GM18520 (cell line): ENCODE results near the gene ZNF143.
A peak's percentile ranks its signal among the peaks of the same experiment; 100 is the strongest.
"Not testable (repeated sequence)": the region's sequence is repeated elsewhere in the genome, so short reads cannot be mapped to it uniquely, and the experiment has no call there.

Source experiments
- ATAC-seq: cut with Tn5 transposase; IDR thresholded peaks from one replicate; pipeline ENCODE4 v1.9.1; 2021; ENCODE audit not compliant: unreplicated experiment

Gene ZNF143

DNA sequence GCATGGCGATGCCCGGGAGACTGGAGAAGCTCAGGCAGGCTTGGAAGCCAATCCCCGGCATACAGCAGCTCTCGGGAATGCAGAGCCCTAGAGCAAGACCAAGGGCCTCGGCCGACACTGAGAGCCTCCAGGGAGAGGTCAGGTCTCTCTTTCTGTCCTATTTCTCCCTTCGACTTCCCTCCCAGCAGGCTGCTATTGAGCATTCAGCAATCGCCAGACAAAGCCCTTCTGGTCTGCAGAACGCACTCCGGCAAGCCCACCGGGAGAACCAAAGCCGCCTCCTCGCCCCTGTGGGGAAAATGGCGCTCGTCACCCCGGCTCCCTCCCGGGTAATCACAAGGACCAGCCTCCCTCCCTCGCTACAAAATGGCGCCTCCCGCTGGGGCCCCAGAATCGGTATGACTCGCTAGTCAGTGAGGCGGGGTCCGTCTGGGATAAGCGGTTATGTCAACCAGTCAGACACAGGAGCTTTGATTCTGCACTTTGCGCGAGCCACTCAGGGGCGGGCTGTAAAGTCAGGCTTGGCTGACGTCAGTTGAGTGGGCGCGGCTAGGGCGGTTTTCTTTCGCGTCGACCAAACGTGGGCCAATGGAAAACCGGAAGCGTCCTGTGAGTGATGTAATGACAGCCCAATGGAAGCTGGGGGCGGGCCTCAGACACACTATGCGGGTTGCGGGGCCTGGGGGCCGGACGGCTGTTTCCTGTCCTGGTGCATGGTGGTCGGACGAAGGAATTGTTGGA lies at the start of gene ZNF143:
ZNF143 (plus strand) TSS at position 691 of the 741 bp plus-strand sequence. CDS start 10,297 bp downstream, outside the sequence.
- ATAC-seq = peak; percentile 83

DNA sequence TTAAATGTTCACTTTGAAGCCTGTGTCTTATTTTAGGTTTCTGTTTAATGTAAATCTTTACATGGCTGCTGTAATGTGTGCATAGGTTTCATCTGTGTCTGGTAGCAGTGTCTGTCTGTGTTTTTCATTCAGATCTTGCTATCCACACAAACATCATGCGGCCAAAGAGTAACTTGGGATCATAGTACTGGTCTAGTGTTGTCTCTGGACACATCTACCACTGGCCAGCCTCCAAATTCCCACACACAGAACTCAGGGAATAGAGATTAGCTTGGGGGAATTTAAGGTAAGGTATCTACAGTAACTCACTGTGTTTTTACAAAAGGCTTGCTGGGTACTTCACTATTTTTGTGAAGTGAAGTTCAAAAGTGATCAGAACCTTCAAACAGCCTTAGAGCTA lies 32.1 kb upstream of the ZNF143 start:
- no peak for ATAC-seq

DNA sequence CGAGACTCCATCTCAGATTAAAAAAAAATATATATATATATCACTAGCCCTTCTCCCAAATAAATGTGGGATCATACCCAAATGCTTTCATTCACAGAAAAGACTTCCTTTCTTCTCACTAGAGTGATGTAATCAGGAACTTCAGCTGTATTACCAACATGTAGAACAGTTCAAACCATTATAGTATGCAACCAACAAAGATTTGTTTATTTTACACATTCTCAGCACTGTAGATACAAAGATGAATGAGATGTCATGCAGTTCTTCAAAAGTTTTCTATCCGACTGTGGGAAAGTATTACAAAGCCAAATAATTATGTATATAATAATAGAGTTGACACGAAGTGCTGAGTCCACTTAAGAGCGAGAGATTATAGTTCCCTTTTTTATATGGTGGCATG lies 22.2 kb upstream of the ZNF143 start:
- no peak for ATAC-seq

DNA sequence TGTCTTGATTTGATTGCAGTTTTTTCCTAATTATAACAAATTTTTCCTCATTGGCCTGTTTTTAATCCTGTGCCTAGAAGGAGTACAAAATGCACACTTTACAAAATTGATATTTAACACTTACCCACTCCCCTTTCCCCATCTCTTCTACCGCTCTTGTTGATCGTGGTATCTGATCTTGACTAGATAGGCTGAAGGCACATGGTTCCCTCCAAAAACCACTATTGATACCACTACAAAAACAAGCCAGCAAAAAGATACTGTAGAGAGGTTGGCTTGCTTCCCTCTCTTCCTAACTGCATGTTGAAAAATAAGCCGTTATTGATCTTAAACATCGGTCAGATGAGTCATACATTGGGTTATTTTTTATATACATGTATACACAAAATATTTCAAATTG lies 14.6 kb upstream of the ZNF143 start:
- no peak for ATAC-seq

DNA sequence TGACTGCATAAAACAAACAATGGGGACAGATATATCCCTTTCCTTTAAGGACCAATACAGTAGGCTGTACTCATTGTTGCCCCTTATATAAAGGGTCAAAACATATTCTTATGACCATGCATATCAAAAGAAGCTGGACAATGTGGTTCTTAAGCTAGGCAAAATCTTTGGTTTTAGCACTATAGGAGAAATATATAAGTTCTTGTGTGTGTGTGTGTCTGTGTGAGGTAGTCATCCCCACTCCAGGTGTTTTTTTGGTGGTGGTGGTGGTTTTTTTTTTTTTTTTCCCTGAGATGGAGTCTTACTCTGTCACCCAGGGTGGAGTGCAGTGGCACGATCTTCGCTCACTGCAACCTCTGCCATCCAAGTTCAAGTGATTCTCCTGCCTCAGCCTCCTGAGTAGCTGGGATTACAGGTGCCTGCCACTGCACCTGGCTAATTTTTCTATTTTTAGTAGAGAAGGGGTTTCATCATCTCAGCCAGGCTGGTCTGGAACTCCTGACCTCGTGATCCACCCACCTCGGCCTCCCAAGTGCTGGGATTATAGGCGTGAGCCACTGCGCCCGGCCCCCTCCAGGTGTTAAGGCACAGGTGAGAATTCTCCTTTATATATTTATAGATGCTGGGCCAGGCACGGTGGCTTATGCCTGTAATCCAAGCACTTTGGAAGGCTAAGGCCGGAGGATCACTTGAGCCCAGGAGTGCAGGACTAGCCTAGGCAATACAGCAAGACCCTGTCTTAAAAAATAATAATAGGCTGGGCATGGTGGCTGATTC lies 12.0 kb upstream of the ZNF143 start:
- no peak for ATAC-seq

DNA sequence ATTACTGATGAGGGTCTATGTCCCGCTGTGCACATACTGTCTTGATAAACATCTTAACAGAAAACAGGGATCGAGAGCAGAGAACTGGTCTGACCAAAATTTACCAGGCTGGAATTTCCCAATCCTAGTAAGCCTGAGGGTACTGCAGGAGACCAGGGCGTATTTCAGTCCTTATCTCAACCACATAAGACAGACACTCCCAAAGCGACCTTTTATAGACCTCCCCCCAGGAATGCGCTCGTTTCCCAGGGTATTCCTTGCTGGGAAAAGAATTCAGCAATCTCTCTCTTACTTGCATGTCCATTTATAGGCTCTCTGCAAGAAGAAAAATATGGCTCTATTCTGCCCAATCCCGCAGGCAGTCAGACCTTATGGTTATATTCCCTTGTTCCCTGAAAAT lies 8.8 kb upstream of the ZNF143 start:
- not testable (repeated sequence) for ATAC-seq

DNA sequence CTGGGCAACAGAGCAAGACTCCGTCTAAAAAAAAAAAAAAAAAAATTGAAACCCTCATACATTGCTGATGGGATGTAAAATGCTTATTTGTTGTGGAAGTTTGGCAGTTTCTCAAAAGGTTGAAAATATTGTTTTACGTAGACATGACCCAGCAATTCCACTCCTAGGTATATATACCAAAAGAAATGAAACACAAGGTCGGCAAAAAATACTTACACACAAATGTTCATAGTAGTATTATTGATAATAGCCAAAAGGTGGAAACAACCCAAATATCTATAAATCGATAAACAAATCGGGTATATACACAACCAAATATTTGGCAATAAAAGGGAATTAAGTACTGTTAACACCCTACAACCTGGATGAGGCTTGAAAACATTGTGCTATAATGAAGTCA lies 5.1 kb upstream of the ZNF143 start:
- no peak for ATAC-seq

DNA sequence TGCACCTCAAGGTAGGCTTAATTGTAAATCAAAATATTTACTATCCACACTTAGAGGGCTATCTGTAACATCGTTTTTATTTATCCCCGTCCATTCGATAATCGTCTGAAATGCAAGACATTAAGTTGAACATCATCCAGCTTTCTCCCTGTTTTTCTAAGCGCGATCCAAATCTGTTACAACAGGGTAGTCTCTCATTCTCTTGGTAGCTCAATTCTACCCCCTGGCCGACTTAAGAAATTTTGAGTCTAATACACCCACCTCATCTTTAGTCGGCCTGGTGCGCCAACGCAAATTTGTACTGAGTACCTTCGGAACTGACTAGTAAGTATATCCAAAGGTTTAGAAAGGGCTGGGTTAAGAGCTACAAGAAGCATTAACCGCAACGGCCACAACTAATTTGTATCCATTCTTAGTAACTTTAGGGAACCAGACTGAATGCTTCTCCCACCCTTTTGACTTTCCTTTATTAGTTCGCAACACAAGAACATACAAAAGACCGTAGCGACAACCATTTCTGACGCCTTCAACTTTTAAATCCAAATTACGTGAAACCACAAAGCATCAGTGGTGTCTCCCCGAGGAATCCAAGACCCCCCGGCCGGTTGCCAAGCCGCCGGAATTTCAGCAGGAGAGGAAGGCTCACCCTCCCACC lies 1.0 kb upstream of the ZNF143 start:
- no peak for ATAC-seq

DNA sequence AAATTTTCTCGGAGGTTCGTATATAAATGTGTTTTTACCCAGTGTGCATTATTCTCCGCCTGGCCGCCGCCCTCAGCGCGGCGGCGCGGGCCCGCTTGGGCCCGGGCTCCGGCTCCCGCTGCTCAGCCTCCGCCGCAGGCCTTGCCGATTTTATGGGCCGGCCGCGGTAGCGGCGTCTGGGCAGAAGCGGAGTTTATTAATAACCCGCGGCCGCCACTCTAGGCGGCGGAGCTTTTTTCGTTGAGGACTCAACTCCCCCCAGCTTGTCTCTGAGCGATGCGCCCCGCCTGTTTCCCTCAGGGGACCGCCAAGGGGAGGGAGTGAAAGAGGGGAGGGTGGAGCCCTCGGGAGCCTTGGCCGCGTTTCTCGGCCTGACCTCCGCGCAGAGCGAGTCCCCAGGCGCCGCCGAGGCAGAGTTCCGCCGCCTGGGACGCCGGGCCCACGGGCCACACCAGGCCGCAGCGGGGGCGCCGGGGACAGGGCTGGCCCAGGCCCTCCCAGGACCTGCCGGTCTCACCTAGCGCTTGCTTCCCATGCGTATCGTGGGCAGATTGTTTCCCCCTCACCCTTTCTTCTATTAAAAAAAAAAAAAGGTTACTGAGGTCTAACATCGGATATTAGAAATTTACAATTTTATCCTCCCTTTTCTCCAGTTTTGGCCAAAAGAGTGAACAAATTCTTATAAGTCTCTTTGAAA lies 399 bp downstream of the ZNF143 start:
- peak; percentile 38 for ATAC-seq

DNA sequence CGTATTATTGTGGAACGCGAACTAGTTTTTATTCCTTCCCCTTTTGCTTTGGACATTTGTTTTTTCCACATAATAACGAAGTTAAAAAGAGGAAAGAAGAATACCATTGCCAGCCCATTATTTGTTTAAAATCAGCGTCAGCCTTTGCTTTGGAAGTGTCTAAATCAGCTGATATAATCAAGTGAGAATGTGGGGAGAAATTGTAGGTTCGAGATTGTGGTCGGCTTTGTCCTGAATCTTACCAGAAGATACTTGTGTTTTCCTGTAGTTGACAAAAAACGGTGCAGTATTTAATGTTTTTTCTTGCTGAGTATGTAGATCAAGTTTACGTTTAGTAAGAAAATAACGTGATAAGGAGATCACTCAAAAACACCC lies 935 bp downstream of the ZNF143 start:
- no peak for ATAC-seq

DNA sequence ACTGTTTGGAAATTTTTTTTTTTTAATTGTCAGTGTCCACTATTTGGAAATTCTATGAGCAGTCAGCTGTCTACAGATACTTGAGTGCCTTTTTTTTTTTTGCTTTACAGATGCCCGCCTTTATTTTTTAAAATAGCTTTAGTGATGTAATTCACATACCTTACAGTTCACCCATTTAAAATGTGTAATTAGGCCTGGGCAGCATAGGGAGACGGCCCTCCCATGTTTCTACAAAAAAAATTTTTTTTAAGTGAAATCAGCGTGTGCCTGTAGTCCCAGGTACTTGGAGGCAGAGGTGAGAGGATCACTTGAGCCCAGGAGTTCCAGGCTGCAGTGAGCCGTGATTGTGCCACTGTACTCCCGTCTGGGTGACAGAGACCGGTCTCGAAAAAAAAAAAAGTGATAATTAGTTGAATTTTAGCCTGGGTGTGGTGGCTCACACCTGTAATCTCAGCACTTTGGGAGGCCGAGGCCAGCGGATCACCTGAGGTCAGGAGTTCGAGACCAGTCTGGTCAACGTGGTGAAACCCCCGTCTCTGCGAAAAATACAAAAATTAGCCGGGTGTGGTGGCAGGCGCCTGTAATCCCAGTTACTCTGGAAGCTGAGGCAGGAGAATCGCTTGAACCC lies 1.5 kb downstream of the ZNF143 start:
- ATAC-seq = no peak

DNA sequence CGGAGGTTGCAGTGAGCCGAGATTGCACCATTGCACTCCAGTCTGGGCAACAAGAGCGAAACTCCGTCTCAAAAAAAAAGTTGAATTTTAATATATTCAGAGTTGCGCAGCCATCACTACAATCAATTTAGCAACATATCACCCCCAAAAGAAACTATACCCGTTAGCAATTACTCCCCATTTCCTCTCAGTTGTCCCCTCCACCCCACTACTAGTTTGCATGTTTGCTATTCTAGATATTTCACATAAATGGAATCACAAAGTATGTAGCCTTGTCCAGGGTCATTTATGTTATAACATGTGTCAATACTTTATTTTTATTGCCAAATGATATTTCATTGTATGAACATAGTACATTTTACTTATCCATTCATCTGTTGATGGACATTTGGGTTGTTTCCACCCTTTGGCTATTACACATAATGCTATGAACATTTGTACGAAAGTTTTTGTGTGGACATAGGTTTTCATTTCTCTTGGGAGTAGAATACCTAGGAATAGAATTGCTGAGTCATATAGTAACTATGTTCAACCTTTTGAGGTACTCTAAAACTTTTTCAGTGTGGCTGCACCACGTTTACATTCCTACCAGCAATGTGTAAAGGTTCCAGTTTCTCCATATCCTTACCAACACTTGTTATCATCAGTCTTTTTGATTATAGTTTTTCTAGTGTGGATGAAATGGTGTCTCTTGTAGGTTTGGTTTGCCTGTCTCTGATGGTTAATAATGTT lies 2.2 kb downstream of the ZNF143 start:
- no peak for ATAC-seq

DNA sequence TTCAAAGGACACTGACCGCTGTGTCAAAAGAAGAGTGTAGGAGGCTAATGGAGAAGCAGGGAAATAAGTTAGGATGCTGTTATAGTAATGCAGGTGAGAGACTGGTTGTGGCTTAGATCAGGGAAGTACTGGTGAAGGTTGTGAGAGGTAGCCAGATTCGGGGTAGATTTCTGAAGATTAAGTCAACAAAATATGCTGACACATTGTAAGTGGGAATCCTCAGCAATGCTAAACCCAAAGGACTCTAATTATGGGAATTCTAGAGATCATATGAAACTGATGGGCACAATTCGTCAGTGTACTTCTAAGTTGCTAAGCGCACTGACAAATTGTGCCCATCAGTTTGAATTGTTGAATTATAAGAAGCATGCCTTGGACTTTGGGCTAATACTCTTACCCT lies 10.0 kb downstream of the ZNF143 start:
- ATAC-seq = no peak

DNA sequence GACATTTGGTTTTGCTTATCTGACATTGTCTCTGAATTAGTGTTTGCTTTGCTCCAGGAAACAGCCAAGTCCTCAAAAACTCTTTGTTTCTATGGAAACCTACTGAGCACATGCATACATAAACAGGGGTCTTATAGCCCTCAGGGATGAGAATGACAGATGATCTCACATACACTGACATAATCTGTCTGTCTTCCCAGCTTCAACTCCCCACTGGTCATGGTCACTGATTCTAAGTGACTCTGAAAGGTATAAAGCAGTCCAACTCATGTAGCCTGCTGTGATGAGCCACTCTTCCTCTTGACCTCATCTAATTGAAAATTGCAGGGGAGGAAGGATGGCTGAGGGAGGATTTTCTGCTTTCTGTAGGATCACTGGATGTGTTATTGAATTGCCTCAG lies 12.6 kb downstream of the ZNF143 start:
- ATAC-seq = no peak

DNA sequence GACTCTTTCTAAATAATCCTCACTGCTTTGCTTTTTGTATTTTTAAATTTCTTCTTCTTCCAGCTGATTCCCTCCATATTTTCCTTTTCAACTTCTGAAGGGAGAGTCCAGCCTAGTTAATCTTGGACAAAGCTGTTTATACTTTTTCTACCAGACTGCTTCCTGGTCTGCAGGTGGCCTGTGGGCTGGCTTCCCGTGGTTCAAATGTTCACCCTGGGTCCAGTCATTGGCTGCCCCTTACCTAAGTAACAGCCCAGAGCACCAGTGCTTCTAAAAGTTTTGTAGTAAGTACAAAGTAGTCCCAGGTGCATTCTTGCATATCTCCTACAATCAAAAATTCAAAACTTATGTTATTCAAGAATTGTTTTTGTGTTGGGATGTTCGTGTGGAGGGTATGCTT lies 19.1 kb downstream of the ZNF143 start:
- ATAC-seq = no peak

DNA sequence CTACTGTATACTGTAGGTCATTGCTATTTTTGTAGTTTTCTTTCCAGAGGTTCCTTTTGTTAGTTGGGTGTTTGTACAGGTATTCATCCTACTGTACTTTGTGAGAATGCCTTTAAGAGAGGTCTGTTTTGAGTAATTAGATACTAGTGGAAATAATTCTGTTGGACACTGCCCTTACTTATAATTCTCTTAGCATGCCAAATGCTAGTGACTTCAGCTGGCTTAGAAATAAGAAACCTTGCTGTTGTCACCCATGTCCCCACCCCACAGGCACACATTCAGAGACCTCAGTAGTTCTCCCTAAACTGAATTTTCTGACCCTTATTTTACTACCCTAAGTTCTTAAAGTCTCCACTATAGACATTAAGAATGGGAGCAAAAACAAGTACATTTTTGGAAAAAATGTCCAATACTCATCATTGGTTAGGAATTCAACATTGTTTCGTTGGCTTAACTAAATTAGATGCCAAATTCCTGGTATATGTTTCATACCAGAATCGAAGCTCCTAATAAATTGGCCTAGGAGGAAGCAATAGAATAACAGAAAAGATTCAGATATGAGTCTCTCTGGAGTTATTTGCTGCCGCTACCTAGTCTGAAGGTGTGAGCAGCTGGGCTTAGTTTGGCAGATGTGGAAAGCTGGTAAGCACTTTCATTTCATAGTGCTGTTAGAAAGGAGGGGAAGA lies 28.4 kb downstream of the ZNF143 start:
- ATAC-seq = no peak

DNA sequence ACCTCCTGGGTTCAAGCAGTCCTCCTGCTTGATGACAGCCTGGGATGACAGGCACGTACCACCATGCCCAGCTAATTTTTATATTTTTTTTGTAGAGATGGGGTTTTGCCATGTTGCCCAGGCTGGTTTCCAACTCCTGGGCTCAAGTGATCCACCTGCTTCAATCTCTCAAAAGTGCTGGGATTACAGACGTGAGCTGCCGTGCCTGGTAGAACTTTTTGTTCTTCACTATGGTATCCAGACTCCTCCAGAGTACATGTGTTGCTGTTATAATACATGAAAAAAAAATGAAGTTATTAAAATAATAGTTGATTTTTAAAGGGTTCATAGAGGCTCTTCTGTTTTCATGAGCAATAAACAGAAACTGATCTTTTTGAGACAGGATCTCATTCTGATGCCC lies 29.6 kb downstream of the ZNF143 start:
- ATAC-seq = no peak

DNA sequence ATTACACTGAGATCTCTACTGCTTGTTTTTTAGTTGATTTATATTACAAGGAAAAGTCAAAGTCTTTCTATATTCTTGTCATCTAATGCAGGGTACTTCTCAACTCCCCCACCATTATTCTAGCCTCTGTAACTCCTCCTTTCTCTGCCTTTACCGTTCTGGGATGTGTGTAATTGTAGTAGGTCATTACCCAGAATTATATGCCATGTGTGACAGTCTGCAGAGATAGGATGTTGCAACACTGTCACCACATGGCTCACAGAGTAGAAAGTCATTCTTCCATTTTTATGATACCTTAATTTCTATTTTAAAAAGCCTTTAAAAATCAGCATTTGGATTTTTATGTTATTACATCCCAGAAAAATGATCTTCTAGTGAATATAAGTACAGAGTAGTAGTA lies 32.7 kb downstream of the ZNF143 start:
- no peak for ATAC-seq

DNA sequence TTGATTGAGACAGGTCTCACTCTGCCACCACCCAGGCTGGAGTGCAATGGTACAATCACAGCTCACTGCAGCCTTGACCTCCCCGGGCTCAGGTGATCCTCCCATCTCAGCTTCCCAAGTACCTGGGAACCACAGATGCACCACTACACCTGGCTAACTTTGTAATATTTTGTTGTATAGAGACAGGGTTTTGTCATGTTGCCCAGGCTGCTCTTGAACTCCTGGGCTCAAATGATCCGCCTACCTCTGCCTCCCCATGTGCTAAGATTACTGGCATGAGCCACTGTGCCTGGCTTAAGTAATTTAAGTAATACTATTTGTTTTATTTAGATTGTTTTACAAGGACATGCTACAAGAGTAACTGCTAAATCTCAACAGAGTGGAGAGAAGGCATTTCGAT lies 33.5 kb downstream of the ZNF143 start:
- ATAC-seq = no peak
